ENCODE data around the gene CUL4A.
A peak's percentile ranks its signal among the peaks of the same experiment; 100 is the strongest.

Gene CUL4A

DNA sequence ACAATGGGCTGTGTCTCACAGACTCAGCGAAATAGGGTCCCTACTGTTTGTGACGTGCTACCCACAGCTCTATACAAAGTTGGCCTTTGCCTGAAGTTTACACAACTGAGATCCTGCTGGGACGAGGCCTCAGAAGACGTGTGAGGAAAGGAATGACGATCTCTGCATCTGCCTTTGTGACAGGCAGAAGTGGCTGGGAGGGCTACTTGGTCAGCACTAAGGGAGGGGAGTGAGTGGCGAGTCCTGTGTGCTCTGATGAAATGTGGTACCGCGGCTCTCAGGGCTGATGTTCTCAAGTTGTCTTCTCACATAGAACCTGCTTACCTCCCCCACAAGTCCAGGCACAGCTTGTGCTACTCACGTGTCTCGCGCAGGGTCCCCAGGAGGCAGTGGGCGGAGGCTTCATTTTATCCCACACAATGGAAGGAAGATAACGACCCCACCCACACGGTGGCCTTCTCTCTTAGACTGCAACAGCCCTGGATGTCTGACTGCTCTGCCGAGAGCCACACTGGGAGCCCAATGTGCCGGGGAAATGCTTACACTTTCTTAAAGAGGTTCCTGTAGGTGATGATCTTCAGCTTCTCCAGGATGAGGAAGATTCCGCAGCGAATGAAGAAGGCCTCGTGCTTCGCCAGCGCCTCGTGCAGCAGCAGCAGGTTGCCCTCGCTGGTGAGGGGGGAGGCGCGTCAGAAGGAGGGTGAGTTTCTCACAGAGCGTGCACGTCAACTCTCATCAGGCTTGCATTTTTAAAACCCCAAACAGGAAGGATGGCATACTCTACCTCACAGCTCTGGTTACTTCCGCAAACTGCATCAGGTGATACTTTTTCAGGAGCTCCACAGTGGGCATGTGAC, 29.8 kb upstream of the CUL4A start:
- DNase-seq (ENCODE audit: low read depth): no peak

DNA sequence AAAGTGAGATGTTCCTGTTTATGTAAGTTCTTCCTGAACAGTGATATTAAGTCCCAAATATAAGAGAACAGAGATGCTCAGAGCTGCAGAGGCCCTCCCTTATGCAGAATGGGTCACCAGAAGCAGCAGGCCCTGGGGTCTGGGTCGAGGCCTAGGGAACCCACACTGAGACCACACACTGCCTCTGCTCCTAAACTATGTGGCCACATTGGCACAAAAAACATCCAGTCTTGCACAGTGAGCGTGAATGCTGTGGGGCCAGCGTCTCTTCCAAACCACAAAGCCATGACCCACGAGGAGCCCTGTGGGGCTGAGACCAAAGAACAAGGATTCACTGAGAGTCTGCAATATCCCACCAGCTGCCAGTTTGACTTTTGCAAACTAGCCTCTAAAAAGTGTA, 27.4 kb upstream of the CUL4A start:
- DNase-seq (ENCODE audit: low read depth): no peak

DNA sequence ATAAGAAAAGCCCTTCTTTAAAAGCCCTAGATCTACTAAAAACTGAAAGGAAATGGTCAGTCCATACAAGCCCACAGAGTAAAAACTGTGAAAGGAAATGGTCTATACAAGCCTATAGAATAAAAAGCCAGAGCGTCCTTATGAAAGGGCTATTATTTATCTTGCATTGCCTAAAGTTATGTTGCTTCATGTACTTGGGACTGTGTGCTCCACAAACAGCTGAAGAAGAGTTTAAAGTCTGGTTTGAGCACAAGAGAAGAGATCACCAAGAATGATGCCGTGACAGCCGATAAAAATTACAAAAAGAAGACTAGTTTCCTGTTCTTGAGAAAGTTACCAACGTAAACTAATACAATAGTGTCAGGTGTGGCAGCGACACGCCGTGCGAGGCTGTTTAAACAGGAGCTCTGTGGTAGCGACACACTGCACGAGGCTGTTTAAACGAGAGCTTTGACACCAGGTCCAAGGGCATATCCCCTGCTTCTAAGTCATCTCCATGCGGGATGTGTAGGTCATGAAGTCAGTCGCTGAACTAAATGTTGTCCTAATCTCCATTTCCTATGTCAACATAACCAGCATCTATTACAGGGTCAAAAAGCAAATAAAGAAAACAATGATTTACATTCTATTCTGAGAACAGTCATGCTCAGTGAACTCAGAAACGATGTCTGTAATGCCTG, 25.8 kb upstream of the CUL4A start:
- no peak for DNase-seq (ENCODE audit: low read depth)

DNA sequence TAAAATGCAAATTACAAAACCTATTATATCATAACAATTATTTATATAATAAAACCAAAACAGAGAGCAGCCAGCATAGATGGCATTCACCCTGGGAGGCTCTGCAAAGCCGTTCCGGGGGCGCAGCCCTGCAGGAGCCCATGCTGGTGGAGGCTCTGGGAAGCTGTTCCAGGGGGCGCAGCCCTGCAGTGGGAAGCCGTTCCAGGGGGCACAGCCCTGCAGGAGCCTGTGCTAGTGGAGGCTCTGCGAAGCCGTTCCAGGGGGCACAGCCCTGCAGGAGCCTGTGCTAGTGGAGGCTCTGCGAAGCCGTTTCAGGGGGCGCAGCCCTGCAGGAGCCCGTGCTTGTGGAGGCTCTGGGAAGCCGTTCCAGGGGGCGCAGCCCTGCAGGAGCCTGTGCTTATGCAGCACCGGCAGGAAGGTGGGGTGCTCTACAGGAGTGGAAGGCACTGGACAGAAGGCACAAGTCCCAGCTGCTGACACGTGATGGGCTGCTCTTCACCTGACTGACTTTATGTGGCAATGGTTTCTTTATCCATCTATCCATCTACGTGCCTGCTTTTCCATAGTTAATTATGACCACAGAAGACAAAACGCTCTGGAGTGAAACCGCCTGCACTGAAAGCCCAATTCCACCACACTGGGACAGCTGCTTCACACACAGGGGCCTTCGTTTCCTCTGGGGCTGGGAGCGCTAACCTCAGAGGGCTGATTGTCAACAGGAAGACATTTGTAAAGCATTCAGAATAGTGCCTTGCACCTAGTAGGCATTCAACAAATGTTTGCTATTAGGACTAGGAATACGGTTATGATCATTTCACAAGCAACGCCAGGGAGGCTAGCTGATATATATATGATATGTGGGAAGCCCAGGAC, 24.6 kb upstream of the CUL4A start:
- DNase-seq (ENCODE audit: low read depth): no peak

DNA sequence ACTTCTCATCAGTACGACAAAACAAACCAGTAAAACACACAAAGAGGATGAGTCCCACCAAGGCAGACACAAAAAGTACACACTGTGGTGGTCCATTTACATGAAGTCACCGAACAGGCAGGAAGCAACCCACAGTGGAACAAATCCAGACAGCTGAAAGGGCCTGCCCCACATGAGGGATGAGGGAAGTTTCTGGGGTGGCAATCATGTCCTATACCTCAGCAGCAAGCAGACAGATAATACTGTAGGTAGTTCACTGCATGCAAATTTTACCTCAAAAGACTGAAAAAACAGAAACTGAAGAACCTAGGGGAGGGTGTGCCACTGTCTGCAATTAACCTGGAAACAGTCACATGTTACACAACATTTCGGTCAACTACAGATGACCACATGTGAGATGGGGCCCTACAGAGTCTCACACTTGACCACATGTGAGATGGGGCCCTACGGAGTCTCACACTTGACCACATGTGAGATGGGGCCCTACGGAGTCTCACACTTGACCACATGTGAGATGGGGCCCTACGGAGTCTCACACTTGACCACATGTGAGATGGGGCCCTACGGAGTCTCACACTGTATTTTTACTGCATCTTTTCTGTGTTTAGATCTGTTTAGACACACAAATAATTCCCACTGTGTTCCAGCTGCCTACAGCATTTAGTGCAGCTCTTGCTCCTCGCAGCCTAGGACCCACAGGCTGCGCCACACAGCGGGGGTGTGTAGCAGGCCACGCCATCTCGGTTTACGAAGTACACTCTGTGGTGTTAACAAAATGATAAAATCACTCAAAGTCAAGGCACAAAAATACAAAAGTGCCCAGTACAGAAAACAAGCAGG, 23.1 kb upstream of the CUL4A start:
- no peak for DNase-seq (ENCODE audit: low read depth)

GRCh38 chr13:113187263-113187669, 22.1 kb upstream of the CUL4A start:
- peak; percentile 97 for DNase-seq (ENCODE audit: low read depth)

DNA sequence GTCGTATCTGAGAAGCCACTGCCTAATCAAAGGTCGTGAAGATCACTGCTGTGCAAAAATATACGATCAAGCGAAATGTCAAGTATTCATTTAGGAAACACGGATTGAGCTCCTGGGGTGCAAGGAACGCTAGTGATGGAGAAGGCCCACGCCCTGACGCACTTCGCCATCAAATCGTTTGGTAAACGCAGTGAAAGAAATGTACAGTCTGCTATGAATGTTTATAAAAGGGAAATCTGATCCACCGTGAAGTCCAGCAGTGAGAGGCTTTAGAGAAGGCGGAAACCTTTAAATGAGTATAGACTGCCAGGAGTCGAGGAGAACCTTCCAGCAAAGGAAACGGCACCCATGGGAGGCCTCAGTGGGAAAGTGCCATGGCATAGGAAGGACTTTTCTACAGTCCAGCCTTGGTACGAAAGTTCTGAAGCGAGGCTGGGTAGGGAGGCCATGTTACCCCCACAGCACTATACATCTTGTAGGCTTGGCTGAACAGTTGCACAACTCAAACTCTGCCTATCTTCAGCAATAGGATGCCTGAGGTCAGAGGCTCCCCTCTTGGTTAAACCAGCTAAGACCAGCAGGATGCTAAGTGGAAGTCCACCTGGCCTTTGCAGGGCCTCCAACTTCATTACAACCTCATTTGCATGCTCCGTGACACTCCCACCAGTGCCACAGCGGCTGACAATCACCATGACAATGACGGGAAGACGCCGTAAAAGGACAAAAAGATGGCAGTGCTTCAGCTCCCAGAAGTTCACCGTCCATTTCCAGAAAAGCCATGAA, 21.3 kb upstream of the CUL4A start:
- no peak for DNase-seq (ENCODE audit: low read depth)

GRCh38 chr13:113190181-113190580, 19.2 kb upstream of the CUL4A start:
- DNase-seq (ENCODE audit: low read depth): no peak

GRCh38 chr13:113192279-113192678, 17.1 kb upstream of the CUL4A start:
- DNase-seq (ENCODE audit: low read depth): no peak

- peak; percentile 49 for DNase-seq (ENCODE audit: low read depth)
These were observed 16.5 kb upstream of the CUL4A start for GRCh38 chr13:113192902-113193301.

- DNase-seq (ENCODE audit: low read depth): no peak
These were observed 14.1 kb upstream of the CUL4A start for GRCh38 chr13:113195360-113195759.

DNA sequence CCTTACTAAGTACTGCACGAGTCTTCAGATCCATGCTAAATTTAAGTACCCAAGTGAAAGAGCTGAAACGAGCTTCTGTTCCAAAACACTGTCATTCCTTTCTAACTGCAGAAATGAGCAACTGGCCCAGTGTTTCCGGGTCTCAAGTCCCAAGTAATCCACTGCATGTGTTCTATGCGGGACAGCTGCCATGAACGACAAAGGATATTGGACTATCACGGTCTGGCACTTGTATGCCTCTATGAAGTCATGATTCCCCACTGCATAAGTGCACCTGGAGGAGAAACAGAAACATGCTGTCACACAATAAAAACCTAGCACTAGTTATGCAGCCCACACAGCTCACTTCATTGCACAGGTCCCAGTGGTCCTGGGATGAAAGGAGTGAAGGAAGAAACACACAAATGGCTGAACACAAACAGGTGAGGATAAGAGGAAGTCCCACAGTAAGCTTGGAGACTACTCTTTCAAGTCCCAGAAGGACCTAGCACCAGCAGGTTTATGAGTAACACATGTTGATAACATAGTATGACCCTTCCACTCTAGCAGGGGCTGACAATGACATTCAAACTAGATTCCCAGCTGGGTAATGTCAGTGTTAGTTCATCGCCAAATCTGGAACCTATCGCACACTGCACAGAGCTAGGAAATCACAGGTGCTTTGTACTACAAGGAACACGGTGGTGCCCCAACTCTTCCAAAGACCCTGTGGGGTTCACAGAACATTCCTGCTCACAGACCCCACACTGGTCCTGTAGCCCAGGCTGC, 12.3 kb upstream of the CUL4A start:
- no peak for DNase-seq (ENCODE audit: low read depth)

DNA sequence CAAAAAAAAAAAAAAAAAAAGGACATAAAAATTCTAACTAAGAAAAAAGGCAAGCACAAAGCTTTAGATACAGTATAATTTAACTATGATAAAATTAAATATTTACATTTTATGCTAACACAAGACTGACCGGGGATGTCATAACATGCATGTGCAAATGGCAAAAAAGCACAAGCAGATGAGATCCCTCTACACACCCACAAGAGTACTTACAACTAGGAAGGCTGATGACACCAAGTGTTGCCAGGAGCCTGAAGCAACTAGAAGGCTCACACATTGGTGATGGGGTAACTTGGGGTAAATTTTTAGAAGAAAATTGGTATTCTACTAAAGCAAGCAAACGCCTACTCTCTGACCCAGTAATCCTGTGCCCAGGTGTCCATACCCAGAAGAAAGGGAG, 7.6 kb upstream of the CUL4A start:
- DNase-seq (ENCODE audit: low read depth): no peak

GRCh38 chr13:113202912-113203311, 6.5 kb upstream of the CUL4A start:
- no peak for DNase-seq (ENCODE audit: low read depth)

GRCh38 chr13:113203507-113204377, 5.7 kb upstream of the CUL4A start:
- DNase-seq (ENCODE audit: low read depth): no peak

DNA sequence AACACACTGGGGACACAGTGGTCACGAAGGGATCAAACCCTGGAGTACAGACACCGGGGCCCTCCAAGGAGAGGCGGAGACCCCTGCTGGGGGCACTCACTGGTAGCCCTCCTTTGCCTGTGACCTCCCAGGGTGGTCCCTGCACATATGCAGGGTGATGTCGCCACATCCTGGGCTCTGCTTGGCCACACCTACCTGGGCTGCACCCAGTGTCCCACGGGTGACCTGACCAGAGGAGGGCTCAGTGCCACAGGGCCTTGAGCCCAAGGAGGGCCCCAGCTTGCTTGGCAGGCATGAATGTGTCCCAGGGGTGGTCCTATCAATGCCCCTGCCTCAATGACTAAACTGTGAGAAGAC, 5.1 kb upstream of the CUL4A start:
- DNase-seq (ENCODE audit: low read depth): no peak

DNA sequence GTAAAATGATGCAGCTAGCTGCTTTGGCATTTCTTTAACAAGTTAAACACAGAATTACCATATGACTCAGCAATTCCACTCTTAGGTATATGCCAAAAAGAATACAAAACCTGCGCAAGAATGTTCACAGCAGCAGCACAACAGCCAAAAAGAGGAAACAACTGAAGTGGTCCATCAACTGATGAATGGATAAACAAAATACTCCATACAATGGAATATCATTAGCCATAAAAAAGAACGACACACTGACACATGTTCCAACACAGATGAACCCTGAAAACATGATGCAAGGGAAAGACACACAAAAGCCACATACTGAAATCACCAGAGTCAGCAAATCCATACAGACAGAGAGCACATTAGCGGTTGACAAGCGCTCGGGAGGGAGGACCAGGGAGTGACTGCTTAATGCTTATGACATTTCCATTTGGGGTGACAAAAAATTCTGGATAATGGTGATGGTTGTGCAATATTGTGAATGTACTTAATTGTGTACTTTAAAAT, 3.9 kb upstream of the CUL4A start:
- DNase-seq (ENCODE audit: low read depth): no peak

GRCh38 chr13:113207460-113207859, 2.0 kb upstream of the CUL4A start:
- no peak for DNase-seq (ENCODE audit: low read depth)

DNA sequence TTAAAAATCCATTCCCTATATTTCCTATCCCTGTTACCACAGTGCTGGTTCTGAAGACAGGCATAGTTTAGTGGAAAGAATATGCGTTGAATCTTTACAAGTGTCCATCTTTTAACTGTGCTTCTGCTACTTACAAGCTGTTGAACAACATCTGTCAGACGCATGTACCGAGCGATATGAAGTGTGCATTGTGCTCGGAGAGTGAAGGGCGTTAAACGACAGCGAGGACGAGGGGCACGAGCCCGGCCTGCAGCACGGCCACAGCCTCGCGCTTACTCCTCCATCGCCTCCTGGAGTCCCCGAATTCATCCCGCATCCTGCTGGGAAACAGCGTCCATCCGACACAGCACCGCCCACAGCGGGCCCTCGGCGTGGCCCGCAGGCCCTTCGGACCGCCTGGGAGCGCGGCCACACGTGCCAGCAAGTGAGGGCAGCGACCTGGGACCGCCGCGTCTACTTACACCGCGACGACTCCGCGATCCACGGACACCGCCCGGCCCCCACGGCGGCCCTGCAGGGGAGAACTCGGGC, 1.5 kb upstream of the CUL4A start:
- no peak for DNase-seq (ENCODE audit: low read depth)
